Suppressor macrophage (primary cell): ENCODE results near the gene LRIG1.
A peak's percentile ranks its signal among the peaks of the same experiment; 100 is the strongest.

Source experiments
- DNase-seq, 4 experiments: peaks; one replicate each; pipeline ENCODE4 v3.0.0-alpha.2; 2020 to 2022

The LRIG1 gene

GRCh38 chr3:66469220-66469640 lies 31.6 kb downstream of the LRIG1 start:
- DNase-seq: no peak

DNA sequence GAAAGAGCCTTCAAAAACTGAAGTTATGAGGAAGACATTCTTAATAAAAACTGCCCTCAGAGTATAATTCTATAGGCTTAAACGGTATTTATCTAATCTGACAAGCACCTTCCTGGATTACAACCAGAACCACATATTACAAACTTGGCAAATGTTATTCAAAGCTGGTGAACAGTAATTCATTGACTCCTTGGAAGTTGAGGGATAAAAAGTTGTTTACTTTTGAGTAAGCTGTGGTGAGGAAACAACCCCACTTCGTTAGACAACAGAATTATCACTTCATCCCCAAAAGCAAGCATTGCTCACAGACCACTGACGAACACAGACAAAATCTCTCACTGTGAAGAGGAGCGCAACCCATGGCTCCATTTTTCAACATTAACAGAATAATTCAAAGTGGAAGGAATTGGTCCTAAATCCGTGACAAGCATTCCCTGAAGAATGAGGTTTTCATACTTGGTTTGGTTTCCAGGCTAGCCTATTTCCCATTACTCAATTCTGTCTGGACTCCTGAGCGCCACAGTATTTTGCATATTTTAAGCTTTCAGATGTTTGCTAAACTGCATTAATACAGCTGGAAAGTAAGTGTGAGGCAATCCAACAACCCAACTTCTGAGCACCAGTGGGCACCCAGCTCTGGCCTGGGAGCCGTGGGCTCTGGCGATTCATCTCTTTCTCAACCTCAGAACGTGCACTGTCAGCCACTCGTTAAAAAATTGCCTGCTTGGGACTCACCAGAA lies 32.7 kb downstream of the LRIG1 start:
- no peak for DNase-seq

DNA sequence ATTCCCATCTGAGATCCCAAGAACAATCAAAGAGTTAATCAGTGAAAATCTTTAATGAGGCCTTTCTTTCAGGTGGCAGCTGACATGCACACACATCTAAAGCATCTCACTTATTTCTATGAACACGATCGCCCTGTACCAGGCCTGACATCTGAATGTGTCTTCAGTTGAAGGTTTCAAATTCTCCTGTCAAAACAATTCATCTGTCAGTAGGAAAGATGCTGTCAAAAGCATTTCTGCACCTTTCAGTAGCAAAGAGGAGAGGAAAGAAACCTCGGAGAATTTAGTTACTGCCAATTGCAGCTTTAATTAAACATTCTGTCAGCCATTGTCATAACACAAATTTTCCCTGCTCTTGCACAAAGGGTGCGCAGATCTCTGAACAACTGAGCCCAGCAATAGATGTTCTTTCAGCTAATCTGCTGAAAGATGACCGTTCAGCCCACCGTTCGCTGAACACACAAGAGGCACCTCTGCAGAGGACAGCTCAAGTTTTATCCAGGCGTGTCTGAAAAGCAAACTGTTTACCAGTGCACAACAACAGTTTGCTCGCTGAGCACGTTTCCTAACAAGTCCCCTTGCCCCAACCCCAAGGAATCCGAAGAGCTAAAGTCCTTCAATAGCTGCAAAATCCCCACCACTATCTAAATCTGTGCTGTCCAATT lies 34.1 kb downstream of the LRIG1 start:
- no peak for DNase-seq

- DNase-seq: no peak
Measured at GRCh38 chr3:66465587-66465986, 35.2 kb downstream of the LRIG1 start.

GRCh38 chr3:66465034-66465433 lies 35.8 kb downstream of the LRIG1 start:
- no peak for DNase-seq

- peak in 1 of 4 experiments; percentile 16 for DNase-seq
Measured at GRCh38 chr3:66464512-66464894, 36.3 kb downstream of the LRIG1 start.

- no peak for DNase-seq
Measured at GRCh38 chr3:66463730-66464511, 36.9 kb downstream of the LRIG1 start.

DNA sequence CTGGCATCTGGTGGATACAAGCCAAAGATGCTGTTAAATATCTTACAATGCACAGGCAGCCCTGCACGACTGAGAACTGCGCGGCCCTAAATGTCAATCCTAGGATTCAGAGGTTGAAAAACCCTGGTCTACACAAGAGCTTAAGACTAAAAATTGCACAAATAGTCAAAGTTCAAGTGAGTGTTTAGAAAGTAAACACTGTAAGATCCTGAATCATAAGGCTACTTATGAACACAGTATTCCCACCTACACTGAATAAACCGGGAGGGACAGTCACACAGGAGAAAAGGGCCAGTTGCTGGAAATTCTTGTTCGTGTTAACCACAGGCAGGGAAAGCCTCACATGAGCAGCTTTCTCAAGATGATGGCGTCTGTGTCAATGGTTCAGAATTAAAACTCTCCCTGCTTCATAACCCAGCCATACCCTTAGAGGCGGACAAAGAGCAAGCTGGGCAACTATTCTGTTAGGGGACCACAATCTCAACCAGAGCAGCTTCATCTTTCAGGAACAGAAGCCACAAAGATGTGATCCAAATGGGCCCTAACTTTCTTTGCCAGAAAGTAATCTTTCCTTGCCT lies 37.7 kb downstream of the LRIG1 start:
- no peak for DNase-seq

DNA sequence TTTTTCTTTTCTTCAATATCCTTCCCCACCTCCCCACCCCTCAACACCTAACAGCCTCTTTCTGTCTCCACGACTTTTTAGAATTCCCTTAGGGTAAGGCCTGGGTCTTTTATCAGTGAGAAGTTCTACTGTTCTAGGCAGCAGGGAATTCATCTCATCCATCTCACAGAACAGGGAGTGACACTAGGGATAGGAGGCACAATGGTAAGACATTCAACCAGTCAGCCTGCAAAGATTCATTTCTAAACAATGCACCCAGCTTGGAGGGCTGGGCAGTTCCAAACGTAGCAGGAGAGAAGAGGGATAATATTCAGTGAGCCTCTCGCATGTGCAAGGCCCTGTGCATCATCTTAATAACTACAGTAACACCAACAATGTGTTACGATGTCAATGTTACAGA lies 43.6 kb downstream of the LRIG1 start:
- no peak for DNase-seq

- no peak for DNase-seq
Measured at GRCh38 chr3:66456711-66457173, 44.1 kb downstream of the LRIG1 start.

DNA sequence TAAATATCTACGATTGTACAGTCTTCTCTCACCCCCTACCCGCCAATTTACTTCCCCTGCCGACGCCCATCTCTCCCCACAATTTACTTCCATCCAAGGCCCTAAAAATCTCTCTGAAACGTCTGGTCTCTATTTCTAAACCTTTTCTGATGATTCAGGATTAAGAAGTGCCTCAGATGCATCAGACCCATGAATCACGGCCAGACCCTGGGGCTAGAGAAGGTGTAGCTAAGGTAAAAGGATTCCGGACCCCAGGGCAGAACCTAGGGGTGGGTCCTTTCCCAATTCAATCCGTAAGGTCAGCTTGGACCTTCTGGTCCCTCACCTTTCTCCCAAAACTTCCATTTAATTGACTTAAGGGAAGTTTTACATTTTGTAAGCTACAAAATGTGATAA lies 46.4 kb downstream of the LRIG1 start:
- DNase-seq: no peak

- DNase-seq: peak in 1 of 4 experiments; percentile 13
Measured at GRCh38 chr3:66453651-66454463, 47.0 kb downstream of the LRIG1 start.

DNA sequence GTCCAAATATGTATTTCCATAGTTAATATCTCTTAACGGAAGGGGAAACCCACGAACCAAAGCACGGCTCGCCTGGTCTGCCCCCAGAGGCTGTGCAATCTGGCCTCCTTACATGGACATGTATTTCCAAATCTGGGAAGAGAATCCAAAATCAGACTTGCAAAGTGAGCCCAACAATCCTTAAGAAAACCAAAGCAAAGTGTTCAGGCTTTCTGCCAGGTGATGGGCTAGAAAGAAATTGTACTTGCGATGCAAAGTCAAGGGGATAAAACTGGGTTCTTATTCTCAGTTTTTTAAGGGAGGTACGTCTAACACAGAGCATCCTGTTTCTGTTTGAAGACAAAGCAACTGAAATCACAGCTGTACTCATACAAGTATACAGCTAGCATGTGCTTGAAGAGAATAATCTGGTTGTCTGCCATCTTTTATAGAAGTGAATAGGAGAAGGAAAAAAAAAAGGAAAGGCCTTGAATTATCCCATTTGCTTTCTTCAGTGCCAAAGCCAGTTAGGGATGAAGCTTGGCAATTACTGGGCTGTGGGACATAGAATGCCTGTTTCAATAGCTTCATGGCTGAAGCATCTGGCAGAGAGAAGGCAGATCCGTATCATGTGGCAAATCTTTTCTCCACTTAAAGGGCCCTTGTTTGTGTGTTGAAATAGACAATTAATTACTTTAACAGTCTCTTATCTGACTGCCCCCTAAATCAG lies 48.4 kb downstream of the LRIG1 start:
- DNase-seq: no peak

DNA sequence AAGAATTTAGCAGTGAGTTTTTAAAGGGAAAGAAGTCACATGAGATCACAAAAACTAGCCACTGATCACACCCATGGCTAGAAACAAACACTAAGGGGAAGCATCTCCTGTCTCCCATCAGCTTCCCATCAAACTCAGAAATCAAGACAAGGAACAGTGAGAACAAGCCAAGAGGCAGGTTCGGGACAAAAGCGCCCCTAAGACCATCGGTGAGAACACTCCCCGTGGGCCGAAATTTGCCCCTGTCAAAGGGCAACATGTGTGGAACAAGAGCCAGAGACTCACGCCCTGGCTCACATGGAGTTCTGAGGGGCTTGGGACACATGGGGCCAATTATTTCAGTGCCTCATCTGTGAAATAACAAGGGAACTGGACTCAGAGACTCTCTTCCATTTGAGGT lies 49.1 kb downstream of the LRIG1 start:
- no peak for DNase-seq

GRCh38 chr3:66450390-66451022 lies 50.3 kb downstream of the LRIG1 start:
- peak in 1 of 4 experiments; percentile 8 for DNase-seq

DNA sequence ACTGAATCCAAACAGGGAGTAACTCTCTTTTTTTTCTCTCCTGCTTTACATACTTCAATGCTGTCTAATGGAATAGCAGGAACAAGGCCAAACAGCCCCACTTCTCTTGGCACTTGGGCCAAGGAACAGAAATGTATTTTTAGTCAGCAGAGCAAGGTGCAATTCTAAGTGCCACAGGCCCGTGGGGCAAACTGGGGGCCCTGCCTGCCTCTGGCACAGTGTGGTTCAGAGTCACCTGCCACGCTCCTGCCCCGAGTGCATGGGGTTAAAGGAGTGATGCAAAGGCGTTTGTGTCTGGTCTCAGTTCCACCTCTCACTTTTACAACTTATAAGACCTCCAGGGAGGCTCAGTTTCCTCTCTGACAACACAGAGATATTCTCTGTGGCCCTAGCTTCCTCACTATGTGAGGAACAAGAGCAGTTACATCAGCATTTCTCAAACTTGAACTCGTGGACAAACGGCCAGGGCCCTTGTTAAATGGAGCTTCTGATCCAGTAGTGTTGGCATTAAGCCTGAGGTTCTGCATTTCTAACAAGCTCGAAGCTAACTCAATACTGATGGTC lies 51.3 kb downstream of the LRIG1 start:
- DNase-seq: peak in 3 of 4 experiments; percentile 53 to 69 (median 53)

DNA sequence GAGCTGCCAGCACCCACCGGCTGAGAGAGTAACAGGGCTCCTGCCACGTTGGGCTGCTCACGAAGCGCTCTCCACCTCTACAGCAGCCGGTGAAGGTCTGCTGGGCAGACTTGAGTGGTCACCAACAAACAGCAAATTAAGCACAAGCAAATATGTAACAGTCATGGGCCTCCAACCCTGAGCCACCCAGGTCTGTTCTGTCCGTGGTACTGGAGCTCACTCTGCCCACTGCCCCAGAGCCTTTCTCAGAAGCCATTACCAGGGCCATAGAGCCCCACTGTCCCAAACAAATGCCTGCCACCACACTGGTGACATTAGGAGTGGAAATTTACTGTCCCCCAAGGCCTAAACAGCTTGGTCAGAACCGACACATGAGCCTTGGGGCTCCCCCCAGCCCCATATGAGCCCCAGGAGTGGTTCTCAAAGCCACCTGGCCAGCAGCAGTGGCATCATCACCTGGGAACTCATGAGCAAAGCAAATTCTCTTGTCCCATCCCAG lies 56.6 kb downstream of the LRIG1 start:
- no peak for DNase-seq

DNA sequence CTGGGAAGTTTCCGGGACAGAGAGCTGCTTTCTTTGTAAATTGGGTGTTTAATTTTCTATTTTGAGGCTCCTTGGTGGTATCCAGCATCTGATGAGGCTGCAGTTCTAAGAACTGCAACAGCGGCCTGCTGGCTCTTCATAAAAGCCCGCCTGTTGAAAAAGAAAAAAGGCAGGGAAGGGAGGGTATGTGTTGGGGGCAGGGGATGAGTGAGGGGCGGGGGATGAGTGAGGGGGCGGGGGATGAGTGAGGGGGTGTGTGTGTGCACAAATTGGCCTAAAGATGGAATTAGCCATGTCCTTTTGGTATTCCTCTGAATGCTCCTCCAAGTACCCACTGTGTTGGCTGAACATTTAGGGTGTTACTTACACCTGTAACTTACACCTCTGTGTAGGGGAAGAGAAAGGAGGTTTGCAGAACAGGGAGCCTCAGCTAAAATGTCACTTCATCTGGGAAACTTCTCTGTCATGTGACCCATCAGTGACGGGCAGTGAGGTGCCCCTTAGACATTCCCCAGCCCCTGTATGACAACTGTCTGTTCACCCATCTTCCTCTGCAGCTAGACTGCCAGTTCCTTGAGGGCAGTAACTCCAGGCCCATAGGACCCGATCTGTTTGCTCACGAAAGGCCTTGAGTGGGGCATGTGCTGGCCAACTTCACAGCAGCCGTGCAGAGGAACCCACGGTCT lies 57.6 kb downstream of the LRIG1 start:
- no peak for DNase-seq

DNA sequence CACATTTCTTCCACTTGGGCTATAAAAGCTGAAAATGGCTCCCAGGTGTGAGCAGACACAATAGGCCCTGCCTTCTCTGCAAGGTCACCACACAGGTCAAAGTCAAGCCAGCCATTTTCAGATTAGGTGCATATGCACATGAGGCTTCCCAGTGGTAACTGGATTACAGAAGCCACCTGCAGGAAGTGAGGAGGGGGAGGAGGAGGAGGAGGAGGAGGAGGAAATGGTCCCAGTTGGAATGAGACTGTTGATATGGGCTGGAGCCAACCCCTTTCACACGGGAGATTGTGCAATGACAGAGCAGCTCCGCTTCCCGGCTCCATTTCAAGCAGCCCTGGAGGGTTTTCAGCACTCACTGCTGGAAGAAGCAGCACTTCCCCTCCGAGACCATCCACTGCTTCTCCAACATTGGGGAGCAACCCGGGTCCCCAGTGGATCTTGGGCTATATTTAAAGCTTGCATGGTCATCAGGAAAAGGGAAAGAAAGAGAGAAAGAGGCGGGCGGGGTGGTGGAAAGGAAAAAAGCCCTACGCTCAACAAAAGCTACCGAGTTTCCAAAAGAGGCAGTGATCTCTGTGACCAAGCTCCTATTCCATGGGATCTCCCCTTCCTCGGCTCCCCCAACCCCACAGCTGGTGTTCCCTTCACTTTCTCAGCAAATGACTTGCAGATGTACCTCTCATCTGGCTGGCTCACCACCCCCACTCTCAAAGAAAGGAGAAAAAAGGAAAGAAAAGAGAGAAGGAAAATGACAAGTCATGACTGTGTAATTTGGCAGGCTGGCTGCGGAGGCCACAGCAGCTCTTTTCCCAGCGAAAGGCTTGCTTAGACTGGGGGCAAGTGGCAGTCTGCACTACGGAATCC lies 58.3 kb downstream of the LRIG1 start:
- peak in 3 of 4 experiments; percentile 17 to 42 (median 38) for DNase-seq
